Measurements from ENCODE around the gene PNKD. TPM values are rescaled to one million over a fixed set of nuclear protein-coding genes. Genes with fewer than 3 reads are reported as not detected.
A peak's percentile ranks its signal among the peaks of the same experiment; 100 is the strongest.

Gene PNKD
- total RNA-seq, 1 donor from 2014 or later: 45.0 TPM

GRCh38 chr2:218226903-218227302 lies 43.4 kb upstream of the PNKD start:
- H3K27ac Mint-ChIP-seq (ENCODE audit: unreplicated experiment): peak overlapping the region; percentile 35
- peaks cover 46% of the 10 kb centered on the region for H3K36me3 Mint-ChIP-seq (ENCODE audit: unreplicated experiment)

GRCh38 chr2:218228366-218229090 lies 41.8 kb upstream of the PNKD start:
- no peak for TF ChIP-seq CTCF (IDR thresholded peaks at IDR 0.05)
- Mint-ChIP-seq H3K4me3 (ENCODE audit: unreplicated experiment) (no peak overlapping the region), H3K36me3 (ENCODE audit: unreplicated experiment) (peaks cover 56% of the 10 kb centered on the region), H3K27me3 (ENCODE audit: unreplicated experiment) (no peaks in the 10 kb centered on the region), H3K9me3 (ENCODE audit: unreplicated experiment) (no peaks in the 10 kb centered on the region), H3K4me1 (ENCODE audit: unreplicated experiment) (peaks cover 46% of the 10 kb centered on the region), H3K27ac (ENCODE audit: unreplicated experiment) (peak overlapping the region; percentile 86)
- no peak for DNase-seq (ENCODE audit: extremely low spot score, unreplicated experiment)

More at GRCh38 chr2:218226903-218227302, 43.4 kb upstream of the PNKD start:
- no peak for TF ChIP-seq CTCF (IDR thresholded peaks at IDR 0.05)
- no peaks in the 10 kb centered on the region for H3K9me3 Mint-ChIP-seq (ENCODE audit: unreplicated experiment)
- peaks cover 55% of the 10 kb centered on the region for H3K4me1 Mint-ChIP-seq (ENCODE audit: unreplicated experiment)
- H3K4me3 Mint-ChIP-seq (ENCODE audit: unreplicated experiment): no peak overlapping the region
- no peaks in the 10 kb centered on the region for H3K27me3 Mint-ChIP-seq (ENCODE audit: unreplicated experiment)
- DNase-seq (ENCODE audit: extremely low spot score, unreplicated experiment): no peak

- H3K4me3 Mint-ChIP-seq (ENCODE audit: unreplicated experiment): peak overlapping the region; percentile 33
- H3K4me1 Mint-ChIP-seq (ENCODE audit: unreplicated experiment): peaks cover 40% of the 10 kb centered on the region
- H3K27me3 Mint-ChIP-seq (ENCODE audit: unreplicated experiment): no peaks in the 10 kb centered on the region
- H3K27ac Mint-ChIP-seq (ENCODE audit: unreplicated experiment): peak overlapping the region; percentile 86
- H3K36me3 Mint-ChIP-seq (ENCODE audit: unreplicated experiment): peaks cover 56% of the 10 kb centered on the region
- no peak for DNase-seq (ENCODE audit: extremely low spot score, unreplicated experiment)
- no peak for TF ChIP-seq CTCF (IDR thresholded peaks at IDR 0.05)
- H3K9me3 Mint-ChIP-seq (ENCODE audit: unreplicated experiment): no peaks in the 10 kb centered on the region
These were observed 41.1 kb upstream of the PNKD start for GRCh38 chr2:218229239-218229638.

GRCh38 chr2:218229851-218230250 lies 40.5 kb upstream of the PNKD start:
- H3K27ac Mint-ChIP-seq (ENCODE audit: unreplicated experiment): peak overlapping the region; percentile 86
- peaks cover 62% of the 10 kb centered on the region for H3K36me3 Mint-ChIP-seq (ENCODE audit: unreplicated experiment)
- H3K27me3 Mint-ChIP-seq (ENCODE audit: unreplicated experiment): no peaks in the 10 kb centered on the region
- TF ChIP-seq CTCF (IDR thresholded peaks at IDR 0.05): no peak
- H3K9me3 Mint-ChIP-seq (ENCODE audit: unreplicated experiment): no peaks in the 10 kb centered on the region
- no peak overlapping the region for H3K4me3 Mint-ChIP-seq (ENCODE audit: unreplicated experiment)
- peaks cover 38% of the 10 kb centered on the region for H3K4me1 Mint-ChIP-seq (ENCODE audit: unreplicated experiment)
- DNase-seq (ENCODE audit: extremely low spot score, unreplicated experiment): no peak

- Mint-ChIP-seq H3K27me3 (ENCODE audit: unreplicated experiment) (no peaks in the 10 kb centered on the region), H3K36me3 (ENCODE audit: unreplicated experiment) (peaks cover 59% of the 10 kb centered on the region), H3K4me3 (ENCODE audit: unreplicated experiment) (no peak overlapping the region), H3K27ac (ENCODE audit: unreplicated experiment) (peak overlapping the region; percentile 86), H3K4me1 (ENCODE audit: unreplicated experiment) (peaks cover 38% of the 10 kb centered on the region), H3K9me3 (ENCODE audit: unreplicated experiment) (no peaks in the 10 kb centered on the region)
- DNase-seq (ENCODE audit: extremely low spot score, unreplicated experiment): no peak
- peak; percentile 17 for TF ChIP-seq CTCF (IDR thresholded peaks at IDR 0.05)
These were observed 39.4 kb upstream of the PNKD start for GRCh38 chr2:218230882-218231281.
